Pancreas (tissue), 10 donors: ENCODE results near the gene CHURC1. TPM values are rescaled to one million over a fixed set of nuclear protein-coding genes. Genes with fewer than 3 reads are reported as not detected.

Experiments used
- ATAC-seq, 4 donors: fragments of 200-7000 bp; cut with Tn5 transposase; one replicate each; pipeline versions ENCODE4 v1.8.0 to v1.9.1; 2020; ENCODE audit warnings: mild to moderate bottlenecking in 4 of 4, moderate library complexity in 4 of 4
- DNase-seq, 6 donors: peaks; one replicate each; pipeline ENCODE4 v3.0.0-alpha.2; 2020
- FAIRE-seq: peaks from 2 replicates; lab custom pipeline; 2012; peaks lifted over from hg19 to GRCh38; lab: Jason Lieb, UNC
- H3K27ac ChIP-seq, 4 donors: fragments of 200-600 bp; sonication (generic); 1 replicate in 3 of 4; 2 replicates in 1 of 4; pipeline versions ENCODE4 v1.5.0 to v1.8.0; 2020
- H3K27me3 ChIP-seq, 4 donors: fragments of 200-600 bp; one replicate each; pipeline ENCODE4 v1.8.0; 2021
- H3K36me3 ChIP-seq, 3 donors: fragments of 200-600 bp; sonication (generic) in 1 of 3; one replicate each; pipeline versions ENCODE4 v1.5.0 to v1.8.0; 2020 to 2021
- H3K4me1 ChIP-seq, 3 donors: fragments of 200-600 bp; one replicate each; pipeline ENCODE4 v1.8.0; 2021
- H3K4me3 ChIP-seq, 4 donors: fragments of 200-600 bp; sonication (generic) in 2 of 4; one replicate each; pipeline versions ENCODE4 v1.5.0 to v1.8.0; 2020 to 2021
- H3K9me3 ChIP-seq, 4 donors: fragments of 200-600 bp; one replicate each; pipeline ENCODE4 v1.8.0; 2021
- WGBS, 2 donors: extraction: QIAGEN DNeasy Blood & Tissue Kit; methylation state at CpG; one replicate each; pipeline ENCODE4 v1.1.7; 2013; 5-methylcytosine and 5-hydroxymethylcytosine counted together
- intact Hi-C, 3 donors: fragments of 100-400 bp; cut with DNase I; formaldehyde crosslinking; loops; one replicate each; pipeline versions ENCODE4 v1.11.1 to v1.14.2; 2022
- polyA plus RNA-seq, 2 donors: library from polyadenylated mRNA; stranded (reverse); fragments of 200-250 nt; gene quantifications; one replicate each; pipeline ENCODE4 v1.2.3, GENCODE V29; 2013
- total RNA-seq, 6 donors: library from RNA; stranded (reverse); fragmentation: NEBNext Ultra II Directional in 4 of 6; extraction: Animal tissue kit (Norgen Biotek cat#: 25700) in 4 of 6; gene quantifications; one replicate each; pipeline versions ENCODE4 v1.2.1 to v1.2.4, GENCODE V29; 2021 to 2023
- TF ChIP-seq, protein P1 (sequence below), 4 donors: fragments of 200-600 bp; sonication (generic) in 3 of 4; IDR thresholded peaks; one replicate each; pipeline versions ENCODE4 v1.5.0 to v1.8.0; 2021; ENCODE audit warnings: antibody characterized with exemption in 4 of 4
- donor health status: healthy with polysubstance abuse.
- donor health status: DM: no; HTN: no; CAD: no; lungs with moderate emphysema.
- donor health status: DM: no; HTN: no; CAD: no.
- donor health status: control.
- donor health status: control.
- donor health status: Bipolar disorder and iron deficiency.
- donor health status: DM: yes; HTN: yes; CAD: no.
- donor health status: DM: no; HTN: no; CAD: no.
- donor health status: DM: no; HTN: no; CAD: no.
- donor health status: DM: yes; HTN: yes; CAD: no.

Gene CHURC1
- total and polyA plus RNA-seq, 8 donors = 13.0 to 33.2 (median 28.2) TPM

DNA sequence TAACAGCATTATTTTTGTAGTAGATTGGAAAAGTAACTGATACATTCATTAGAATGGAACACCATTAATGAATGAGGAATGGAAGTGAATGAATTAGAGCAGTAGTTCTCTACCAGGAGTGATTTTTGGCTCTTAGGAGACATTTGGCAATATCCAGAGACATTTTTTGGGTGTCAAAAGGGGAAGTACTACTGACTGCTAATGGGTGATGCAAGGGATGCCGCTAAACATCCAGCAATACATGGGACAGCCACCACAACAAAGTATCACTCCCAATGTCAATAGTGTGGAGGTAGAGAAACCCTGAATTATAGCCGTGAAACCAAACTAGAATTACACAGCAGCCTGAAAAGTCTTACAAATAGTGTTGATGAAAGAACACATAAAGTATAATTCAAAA, 1.5 kb downstream of the CHURC1 start:
- FAIRE-seq (no peak), DNase-seq (no peak), ATAC-seq (no peak)
- TF ChIP-seq, protein P1, sequence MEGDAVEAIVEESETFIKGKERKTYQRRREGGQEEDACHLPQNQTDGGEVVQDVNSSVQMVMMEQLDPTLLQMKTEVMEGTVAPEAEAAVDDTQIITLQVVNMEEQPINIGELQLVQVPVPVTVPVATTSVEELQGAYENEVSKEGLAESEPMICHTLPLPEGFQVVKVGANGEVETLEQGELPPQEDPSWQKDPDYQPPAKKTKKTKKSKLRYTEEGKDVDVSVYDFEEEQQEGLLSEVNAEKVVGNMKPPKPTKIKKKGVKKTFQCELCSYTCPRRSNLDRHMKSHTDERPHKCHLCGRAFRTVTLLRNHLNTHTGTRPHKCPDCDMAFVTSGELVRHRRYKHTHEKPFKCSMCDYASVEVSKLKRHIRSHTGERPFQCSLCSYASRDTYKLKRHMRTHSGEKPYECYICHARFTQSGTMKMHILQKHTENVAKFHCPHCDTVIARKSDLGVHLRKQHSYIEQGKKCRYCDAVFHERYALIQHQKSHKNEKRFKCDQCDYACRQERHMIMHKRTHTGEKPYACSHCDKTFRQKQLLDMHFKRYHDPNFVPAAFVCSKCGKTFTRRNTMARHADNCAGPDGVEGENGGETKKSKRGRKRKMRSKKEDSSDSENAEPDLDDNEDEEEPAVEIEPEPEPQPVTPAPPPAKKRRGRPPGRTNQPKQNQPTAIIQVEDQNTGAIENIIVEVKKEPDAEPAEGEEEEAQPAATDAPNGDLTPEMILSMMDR (IDR thresholded peaks at IDR 0.05) = no peak
- no peaks in the 10 kb centered on the region for H3K27me3 ChIP-seq
- no peaks in the 10 kb centered on the region for H3K36me3 ChIP-seq
- no peaks in the 10 kb centered on the region for H3K9me3 ChIP-seq
- peaks cover 4 to 21% (median 14%) of the 10 kb centered on the region in 3 donors for H3K4me1 ChIP-seq
- intact Hi-C loops = no loop called here
- peak overlapping the region in 1 of 4 donors; percentile 96 for H3K4me3 ChIP-seq
- WGBS, 2 donors = 93 to 94% methylated on average over 2 of the region's 2 CpGs
- no peak overlapping the region for H3K27ac ChIP-seq

DNA sequence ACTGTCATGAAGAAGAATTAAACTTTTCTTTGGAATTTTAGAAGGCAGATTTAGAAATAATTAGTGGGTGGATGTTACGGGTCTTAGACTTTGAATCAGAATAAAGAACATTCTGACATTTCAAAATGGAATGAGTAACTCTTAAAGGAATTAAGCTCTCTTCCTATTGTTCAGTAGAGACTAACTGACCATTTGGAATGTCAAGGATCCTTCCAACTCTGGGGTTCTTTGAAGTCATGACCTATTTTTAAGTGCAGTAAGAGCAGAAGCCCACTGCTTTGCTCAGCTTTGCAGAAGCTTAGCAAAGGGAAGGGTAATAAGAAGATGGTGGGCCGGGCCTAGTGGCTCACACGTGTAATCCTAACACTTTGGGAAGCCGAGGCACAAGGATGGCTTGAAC, 4.0 kb downstream of the CHURC1 start:
- H3K27me3 ChIP-seq = no peaks in the 10 kb centered on the region
- ATAC-seq = no peak
- 88 to 89% methylated on average over 4 of the region's 4 CpGs for WGBS, 2 donors
- TF ChIP-seq, protein P1 (IDR thresholded peaks at IDR 0.05) = no peak
- no peaks in the 10 kb centered on the region for H3K9me3 ChIP-seq
- H3K4me3 ChIP-seq = no peak overlapping the region
- peaks cover 4 to 21% (median 14%) of the 10 kb centered on the region in 3 donors for H3K4me1 ChIP-seq
- intact Hi-C loops = no loop called here
- no peak for FAIRE-seq
- no peaks in the 10 kb centered on the region for H3K36me3 ChIP-seq
- no peak for DNase-seq
- no peak overlapping the region for H3K27ac ChIP-seq

DNA sequence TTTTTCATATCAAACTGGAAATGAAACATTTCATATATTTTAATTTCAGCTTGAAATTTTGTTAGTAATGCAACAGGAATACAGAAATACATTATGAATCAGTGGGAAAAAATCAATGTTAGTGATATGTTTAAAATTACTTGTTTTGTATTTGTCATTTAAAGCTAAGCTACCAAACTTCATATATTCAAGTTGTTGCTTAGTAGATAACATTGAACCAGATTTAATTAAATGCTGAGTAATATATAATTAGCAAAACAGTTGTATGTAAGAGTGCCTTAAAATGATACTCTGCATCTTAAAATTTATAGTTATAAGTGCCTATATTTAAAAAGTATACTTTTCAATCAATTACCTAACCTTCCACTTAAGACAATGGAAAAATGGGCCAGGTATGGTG, 5.0 kb downstream of the CHURC1 start:
- FAIRE-seq (no peak), ATAC-seq (no peak), DNase-seq (no peak)
- Histone ChIP-seq H3K9me3 (no peaks in the 10 kb centered on the region), H3K4me3 (no peak overlapping the region), H3K27me3 (no peaks in the 10 kb centered on the region), H3K36me3 (no peaks in the 10 kb centered on the region), H3K4me1 (peaks cover 4 to 18% (median 10%) of the 10 kb centered on the region in 3 donors), H3K27ac (no peak overlapping the region)
- TF ChIP-seq, protein P1 (IDR thresholded peaks at IDR 0.05) = no peak
- intact Hi-C loops = no loop called here

DNA sequence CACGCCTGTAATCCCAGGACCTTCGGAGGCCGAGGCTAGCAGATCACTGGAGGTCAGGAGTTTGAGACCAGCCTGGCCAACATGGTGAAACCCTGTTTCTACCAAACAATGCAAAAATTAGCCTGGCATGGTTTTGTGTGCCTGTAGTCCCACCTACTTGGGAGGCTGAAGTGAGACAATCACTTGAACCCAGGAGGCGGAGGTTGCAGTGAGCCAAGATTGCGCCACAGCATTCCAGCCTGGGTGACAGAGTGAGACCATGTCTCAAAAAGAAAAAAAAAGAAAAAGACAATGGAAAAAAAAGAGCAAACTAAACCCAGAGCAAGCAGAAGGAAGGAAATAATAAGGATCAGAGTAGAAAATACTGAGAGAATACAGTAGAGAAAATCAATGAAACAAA, 5.4 kb downstream of the CHURC1 start:
- ATAC-seq = no peak
- intact Hi-C loops = no loop called here

DNA sequence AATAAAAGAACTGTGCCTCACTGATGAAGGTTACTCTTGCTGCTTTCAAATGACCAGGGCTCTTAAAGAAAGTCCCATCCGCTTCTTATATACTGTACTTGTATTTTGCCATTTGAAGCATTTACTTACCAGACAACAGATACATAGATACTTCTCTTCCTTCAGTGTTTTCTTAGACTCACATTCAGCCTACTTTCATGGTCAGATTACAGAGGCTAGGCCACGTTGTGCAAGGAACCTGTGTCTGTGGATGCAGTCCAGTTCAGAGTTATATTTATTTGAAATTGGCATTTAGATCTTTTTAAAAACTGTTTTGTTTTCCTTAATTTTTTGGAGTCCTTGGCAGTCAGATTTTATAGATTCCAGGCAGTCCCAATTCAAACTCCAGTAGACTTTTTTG, 6.2 kb downstream of the CHURC1 start:
- Histone ChIP-seq H3K36me3 (peaks cover 0 to 6% (median 0%) of the 10 kb centered on the region in 3 donors), H3K27ac (no peak overlapping the region), H3K4me1 (peaks cover 4 to 12% (median 4%) of the 10 kb centered on the region in 3 donors), H3K9me3 (no peaks in the 10 kb centered on the region), H3K4me3 (no peak overlapping the region), H3K27me3 (no peaks in the 10 kb centered on the region)
- WGBS, 2 donors = 47 to 73% methylated on average over 2 of the region's 2 CpGs
- FAIRE-seq = no peak
- no peak for ATAC-seq
- intact Hi-C loops = no loop called here
- no peak for DNase-seq
- TF ChIP-seq, protein P1 (IDR thresholded peaks at IDR 0.05) = no peak

More for the DNA sequence above, 5.4 kb downstream of the CHURC1 start:
- 79 to 89% methylated on average over 5 of the region's 5 CpGs for WGBS, 2 donors
- Histone ChIP-seq H3K4me3 (no peak overlapping the region), H3K27me3 (no peaks in the 10 kb centered on the region), H3K9me3 (no peaks in the 10 kb centered on the region), H3K36me3 (peaks cover 0 to 1% (median 0%) of the 10 kb centered on the region in 3 donors), H3K4me1 (peaks cover 4 to 18% (median 10%) of the 10 kb centered on the region in 3 donors), H3K27ac (no peak overlapping the region)
- DNase-seq = no peak
- TF ChIP-seq, protein P1 (IDR thresholded peaks at IDR 0.05) = no peak
- no peak for FAIRE-seq
